SK-N-MC (cell line): ENCODE measurements around the gene COL4A3.

Experiments
- EZH2 ChIP-seq: fragments of 200-600 bp; sonication (generic); IDR thresholded peaks from one replicate; pipeline ENCODE4 v1.6.1; 2017; ENCODE audit warnings: antibody characterized with exemption
- POLR2AphosphoS5 ChIP-seq: IDR thresholded peaks from 2 replicates; pipeline ENCODE4 v1.6.1; 2012; ENCODE audit warnings: mild to moderate bottlenecking, low read depth, low read length, borderline replicate concordance

DNA sequence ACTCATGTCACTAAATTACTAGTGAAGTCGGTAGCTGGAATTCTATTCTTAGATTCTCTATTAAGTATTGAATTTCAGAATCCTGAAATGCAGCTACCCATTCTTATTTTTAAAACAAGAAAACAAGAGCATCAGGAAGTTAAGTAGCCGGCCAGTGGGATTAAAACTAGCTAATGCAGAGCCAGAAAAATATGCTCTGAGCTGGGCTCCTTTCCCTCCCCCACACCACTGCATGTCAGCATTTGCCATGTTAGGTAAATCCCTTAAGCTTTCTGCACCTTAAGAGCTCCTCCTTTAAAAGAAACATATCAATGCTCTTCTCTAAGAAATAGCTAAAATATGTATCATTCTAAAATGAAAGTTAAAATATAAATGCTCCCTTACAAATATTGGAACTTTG, 88.4 kb downstream of the COL4A3 start:
- no peak for TF ChIP-seq EZH2
- no peak for TF ChIP-seq POLR2AphosphoS5
